ENCODE data around the gene POLR3GL.
A peak's percentile ranks its signal among the peaks of the same experiment; 100 is the strongest.

The POLR3GL gene

GRCh38 chr1:145951526-145951925 lies 13.0 kb upstream of the POLR3GL start:
- DNase-seq (ENCODE audit: low read depth) = no peak

- no peak for DNase-seq (ENCODE audit: low read depth)
These were observed 11.6 kb upstream of the POLR3GL start for GRCh38 chr1:145952903-145953302.

DNA sequence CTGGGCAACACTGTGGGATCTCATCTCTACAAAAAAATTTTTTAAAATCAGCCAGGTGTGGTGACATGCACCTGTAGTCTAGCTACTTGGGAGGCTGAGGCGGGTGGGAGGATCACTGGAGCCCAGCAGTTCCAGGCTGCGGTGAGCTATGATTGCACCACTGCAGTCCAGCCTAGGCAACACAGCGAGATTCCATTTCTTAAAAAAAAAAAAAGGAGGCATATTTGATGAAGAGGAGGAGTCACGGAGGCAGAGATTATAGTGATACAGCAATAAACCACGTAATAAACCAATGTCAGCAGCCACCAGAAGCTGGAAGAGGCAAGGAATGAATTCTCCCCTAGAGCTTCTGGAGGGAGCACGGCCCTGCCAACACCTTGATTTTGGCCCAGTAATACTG lies 10.6 kb upstream of the POLR3GL start:
- DNase-seq (ENCODE audit: low read depth) = no peak

DNA sequence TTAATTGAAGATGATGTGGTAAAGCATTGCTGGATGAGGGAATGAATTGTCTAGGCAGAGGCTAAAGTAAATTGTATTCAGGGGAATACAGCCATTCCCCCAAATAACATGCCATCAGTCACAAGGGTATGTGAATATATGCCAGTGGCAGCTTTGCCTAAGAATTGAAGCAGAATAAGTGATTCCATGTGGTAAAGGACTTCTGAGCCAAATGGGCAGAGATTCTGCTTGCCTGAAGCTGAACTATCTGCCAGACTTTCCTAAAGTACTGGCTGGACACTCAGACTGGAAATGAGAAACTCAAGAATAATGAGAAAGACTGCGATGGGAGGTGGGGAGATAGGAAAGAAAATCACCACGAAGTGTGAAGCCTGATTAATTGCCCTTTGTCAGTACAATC lies 9.1 kb upstream of the POLR3GL start:
- DNase-seq (ENCODE audit: low read depth) = no peak

DNA sequence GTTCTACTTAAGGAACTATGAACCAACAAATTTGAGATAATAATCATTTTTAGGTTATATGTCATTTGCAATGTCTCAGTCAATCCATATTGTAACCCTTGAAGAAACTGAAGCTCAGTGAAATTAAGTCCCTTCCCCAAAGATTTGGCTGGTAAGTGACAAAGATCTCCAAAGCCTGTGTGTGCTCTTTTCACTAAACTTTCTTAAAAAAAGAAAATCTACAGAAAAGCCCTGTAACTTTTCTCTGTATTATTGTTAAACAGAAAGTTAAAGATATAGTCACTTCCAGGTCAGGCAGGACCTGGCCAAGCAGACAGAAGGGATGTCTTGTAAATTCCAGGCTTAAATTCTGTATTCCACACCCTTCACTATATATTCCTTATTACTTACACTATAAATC lies 8.1 kb upstream of the POLR3GL start:
- no peak for DNase-seq (ENCODE audit: low read depth)

- no peak for DNase-seq (ENCODE audit: low read depth)
These were observed 7.6 kb upstream of the POLR3GL start for GRCh38 chr1:145956781-145957442.

DNA sequence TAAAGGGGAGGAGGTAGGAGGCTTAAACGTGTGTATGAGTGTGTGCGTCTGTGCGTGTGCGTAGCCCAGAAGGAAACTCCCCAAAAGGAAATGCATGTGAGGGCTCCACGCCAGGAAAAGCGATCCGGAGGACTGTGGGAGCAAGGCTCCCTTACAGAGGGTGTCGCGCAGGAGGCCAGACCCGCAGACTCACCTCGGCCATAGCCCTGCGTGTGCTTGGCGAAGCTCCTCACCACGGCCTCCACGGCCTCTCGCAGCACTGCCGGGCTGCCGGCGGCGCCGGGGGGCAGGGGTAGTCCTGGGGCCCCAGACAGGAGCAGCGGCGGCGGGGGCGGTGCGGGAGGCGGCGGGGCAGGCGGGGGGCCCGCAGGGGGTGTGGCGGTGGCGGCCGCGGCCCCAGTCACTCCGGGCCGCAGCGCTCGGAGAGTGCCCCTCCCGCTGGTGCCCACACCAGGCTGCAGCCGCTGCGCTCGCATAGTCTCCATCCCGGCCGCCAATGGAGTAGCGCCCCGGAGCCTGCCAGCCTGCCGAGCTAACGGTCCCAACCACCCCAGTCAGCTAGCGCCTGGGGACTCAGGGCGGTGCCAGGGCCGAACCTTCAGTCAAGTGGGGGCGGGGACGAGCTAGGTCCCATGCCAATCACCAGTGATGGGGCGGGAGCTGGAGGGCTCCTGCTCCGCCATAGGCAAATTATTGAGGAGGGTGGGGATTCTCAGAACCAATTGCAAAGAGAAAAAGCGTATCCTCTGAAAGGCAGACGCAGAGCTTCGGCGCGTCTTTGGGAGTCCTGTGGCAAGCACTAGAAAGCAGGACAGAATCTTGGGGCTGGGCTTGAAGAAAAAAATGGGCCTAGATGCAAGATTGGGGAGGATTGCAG lies 6.8 kb upstream of the POLR3GL start, which contains the start of gene LIX1L:
TSS of gene LIX1L (minus strand) at position 575 of the 877 bp plus-strand sequence. CDS start at position 485, 90 bp downstream.
- peak; percentile 92 for DNase-seq (ENCODE audit: low read depth)

- DNase-seq (ENCODE audit: low read depth) = no peak
These were observed 5.8 kb upstream of the POLR3GL start for GRCh38 chr1:145958734-145959133.

GRCh38 chr1:145959333-145959732 lies 5.2 kb upstream of the POLR3GL start:
- DNase-seq (ENCODE audit: low read depth) = no peak

GRCh38 chr1:145959957-145960467 lies 4.5 kb upstream of the POLR3GL start:
- DNase-seq (ENCODE audit: low read depth) = no peak

DNA sequence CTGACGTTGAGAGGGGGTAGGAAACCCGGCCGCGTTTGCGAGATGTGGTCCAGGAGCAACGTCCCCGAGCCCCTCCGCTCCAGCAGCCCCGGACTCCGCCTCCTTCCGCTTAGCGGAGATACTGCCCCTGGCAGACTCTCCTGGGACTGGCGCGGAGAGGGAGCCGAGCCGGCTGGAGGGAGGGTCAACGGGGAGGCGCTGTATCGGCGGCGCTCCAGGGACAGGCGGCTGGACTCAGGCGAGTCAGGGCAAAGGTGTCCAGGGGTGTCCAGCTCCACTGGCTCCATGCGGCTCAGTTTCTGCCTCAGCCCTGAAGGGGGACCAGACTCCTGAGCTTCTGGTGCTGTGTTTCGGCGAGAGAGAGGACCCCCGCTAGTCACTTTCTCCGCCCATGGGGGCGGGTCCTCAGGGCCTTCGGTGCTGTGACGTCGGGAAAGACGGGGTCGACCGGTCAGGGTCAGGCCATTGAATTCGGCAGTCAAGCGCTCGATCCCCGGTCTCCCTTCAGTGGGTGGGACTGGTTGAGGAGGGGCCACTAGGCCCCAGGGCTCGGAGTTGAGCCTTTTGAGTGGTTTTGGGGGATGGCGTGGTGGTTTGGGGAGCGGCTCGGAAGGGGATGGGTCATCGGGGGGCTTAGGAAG lies 3.9 kb upstream of the POLR3GL start:
- no peak for DNase-seq (ENCODE audit: low read depth)

GRCh38 chr1:145961109-145961424 lies 3.4 kb upstream of the POLR3GL start:
- no peak for DNase-seq (ENCODE audit: low read depth)

- DNase-seq (ENCODE audit: low read depth) = peak; percentile 59
These were observed 2.9 kb upstream of the POLR3GL start for GRCh38 chr1:145961425-145962156.

DNA sequence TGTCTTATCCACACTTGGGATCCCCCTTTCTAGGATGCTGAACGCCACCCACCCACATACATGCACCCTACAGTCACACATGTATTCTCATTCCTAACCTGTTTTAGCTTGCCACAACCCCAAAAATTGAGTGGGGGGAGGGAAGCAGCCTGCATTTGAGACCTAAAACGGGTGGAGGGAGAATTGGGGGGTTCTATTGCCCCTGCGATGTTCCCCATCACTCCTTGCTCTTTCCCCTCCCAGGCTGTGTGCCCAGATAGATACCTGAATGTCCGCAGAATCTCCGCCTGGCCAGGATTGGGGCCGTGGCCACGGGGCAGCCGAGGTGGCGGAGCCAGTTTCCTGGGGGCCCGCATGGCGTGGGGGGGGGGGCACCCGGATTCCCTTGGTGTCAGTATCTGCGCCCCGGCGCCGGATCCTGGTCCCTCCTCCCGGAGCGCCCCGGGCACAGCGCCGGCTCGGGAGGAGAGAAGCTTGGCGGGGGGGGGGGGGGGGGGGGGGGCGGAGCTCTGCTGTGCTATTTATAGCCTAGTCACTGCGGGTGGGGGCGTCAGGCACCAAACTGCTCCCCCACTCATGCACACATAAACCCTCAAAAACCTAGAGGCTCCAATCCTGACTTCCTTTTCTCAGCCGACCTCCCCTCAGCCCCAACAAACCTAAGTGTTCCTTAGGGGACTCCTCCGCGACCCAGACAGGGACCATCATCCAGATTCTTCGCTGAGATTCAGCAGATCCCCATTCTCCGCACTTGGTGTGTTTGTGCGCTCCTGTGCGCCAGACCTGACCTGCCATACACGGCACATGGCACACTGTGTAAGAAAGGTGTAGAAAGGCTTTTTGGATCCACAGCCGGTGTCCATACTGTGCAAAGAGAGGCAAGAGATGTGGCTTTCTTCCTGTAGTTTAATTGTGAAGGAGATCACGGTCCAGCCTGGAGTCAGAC lies 2.1 kb upstream of the POLR3GL start:
- no peak for DNase-seq (ENCODE audit: low read depth)

GRCh38 chr1:145963265-145964019 lies 1.0 kb upstream of the POLR3GL start:
- DNase-seq (ENCODE audit: low read depth) = no peak

GRCh38 chr1:145965119-145965744 lies 742 bp downstream of the POLR3GL start:
- no peak for DNase-seq (ENCODE audit: low read depth)

- DNase-seq (ENCODE audit: low read depth) = no peak
These were observed 2.8 kb downstream of the POLR3GL start for GRCh38 chr1:145967288-145967687.

DNA sequence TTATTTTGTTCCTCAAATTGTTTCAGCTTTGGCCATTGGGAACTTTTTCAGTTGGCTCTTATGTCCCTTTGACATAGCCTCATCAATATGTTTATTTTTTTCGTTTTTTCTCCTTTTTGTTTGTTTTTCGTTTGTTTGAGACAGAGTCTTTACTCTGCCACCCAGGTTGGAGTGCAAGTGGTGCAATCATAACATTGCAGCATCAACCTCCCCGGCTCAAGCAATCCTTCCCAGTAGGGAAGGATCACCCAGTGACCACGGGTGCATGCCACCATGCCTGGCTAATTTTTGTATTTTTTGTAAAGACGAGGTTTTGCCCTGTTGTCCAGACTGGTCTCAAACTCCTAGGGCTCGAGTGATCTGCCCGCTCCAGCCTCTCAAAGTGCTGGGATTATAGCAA lies 8.1 kb downstream of the POLR3GL start:
- DNase-seq (ENCODE audit: low read depth) = no peak

GRCh38 chr1:145974721-145975120 lies 10.2 kb downstream of the POLR3GL start:
- no peak for DNase-seq (ENCODE audit: low read depth)

- no peak for DNase-seq (ENCODE audit: low read depth)
These were observed 10.7 kb downstream of the POLR3GL start for GRCh38 chr1:145975216-145975615.

Measured in activated T-cell treated with anti-CD3 and anti-CD28 coated beads for 48 hours (primary cell).